HG03457 (cell line): ENCODE results near the gene ENTR1.

Source experiments
- ATAC-seq: cut with Tn5 transposase; IDR thresholded peaks from one replicate; pipeline ENCODE4 v1.9.1; 2021; ENCODE audit warnings: moderate number of reproducible peaks; ENCODE audit not compliant: unreplicated experiment

The ENTR1 gene

GRCh38 chr9:136363106-136363948 is 47.1 kb downstream of the ENTR1 start, which contains the start of gene DNLZ:
TSS of gene DNLZ (minus strand) at chr9:136363744. CDS start at chr9:136363714, 30 bp downstream.
- ATAC-seq, result peak; percentile 55

DNA sequence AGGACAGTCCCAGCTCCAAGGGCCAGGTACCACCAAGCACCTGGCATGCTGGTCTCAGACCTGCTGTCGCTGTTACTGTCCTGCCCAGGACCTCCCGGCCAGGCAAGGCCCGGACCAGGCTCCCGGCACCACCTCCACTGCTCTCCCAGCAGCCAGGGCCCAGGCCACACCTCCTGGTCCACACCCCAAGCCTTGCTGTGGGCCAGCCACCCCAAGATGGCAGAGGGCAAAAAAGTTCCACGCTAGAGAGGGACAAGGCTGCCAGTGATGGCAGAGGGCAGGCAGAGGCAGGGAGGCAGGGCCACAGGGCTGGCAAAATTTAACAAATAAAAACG is 48.0 kb downstream of the ENTR1 start:
- ATAC-seq, result no peak

DNA sequence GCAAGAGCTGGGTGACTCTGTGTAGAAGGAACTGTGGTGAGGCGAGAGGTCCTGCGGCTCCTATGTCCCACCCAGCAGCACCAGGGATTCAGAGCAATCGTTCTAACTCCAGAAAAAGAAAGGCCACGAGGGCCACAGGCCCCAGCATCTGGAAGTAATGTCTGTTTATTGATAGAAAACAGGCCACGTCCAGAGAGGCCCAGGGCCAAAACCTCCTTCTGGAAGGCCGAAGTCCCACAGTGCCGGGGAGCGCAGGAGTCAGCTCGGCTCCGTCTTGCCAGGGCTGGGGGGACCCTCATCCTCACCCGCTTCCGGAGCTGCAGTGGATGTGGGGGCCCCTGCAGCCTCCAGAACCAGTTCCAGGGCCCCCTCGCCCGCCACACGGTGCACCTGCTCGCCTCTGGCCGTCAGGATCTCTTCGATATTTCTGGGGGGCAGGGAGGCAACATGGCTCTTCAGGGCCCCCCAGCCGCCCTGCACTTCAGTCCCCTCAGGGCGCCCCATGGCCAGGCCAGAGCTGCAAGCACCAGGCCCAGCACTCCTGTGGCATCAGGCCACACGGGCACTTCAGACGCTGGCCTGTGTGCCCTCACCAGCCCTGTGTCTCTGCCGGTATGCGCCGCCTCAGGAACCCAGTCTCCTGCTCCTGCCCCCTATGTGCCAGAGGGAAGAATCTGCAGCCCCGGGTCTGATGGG is 48.5 kb downstream of the ENTR1 start:
- ATAC-seq, result no peak

DNA sequence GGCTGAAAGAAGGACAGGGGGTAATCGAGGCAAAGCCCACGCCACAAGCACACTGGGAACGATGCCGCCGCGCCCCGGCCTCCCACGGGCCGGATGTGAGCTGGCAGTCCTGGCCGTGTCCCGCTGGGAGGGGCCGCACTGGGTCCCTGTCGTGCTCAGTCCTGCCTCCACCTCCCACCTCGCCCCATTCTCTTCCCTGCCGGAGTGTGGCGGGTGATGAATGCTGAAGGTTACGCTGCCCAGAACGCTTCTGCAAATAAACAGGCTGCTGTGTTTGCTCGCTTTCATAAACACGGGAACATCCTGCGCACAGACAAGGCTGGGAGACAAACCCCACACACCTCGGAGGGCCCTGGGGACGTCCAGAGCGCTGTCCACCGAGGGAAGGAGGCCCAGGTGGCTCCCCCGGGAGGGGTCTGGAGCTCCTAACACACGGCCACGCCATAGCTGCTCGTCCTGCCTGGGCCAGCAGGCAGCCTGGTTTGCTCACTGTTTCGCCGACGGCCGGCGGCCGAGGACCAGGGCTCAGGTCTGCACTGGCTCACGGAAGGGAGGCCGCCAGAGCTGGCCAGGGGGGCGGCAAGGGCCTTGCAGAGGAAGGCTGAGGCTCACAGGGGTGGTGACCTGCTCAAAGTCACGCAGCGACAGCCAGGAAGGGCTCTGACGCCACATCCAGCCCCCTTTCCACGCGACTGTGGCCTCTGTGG is 49.2 kb downstream of the ENTR1 start:
- ATAC-seq, result no peak

DNA sequence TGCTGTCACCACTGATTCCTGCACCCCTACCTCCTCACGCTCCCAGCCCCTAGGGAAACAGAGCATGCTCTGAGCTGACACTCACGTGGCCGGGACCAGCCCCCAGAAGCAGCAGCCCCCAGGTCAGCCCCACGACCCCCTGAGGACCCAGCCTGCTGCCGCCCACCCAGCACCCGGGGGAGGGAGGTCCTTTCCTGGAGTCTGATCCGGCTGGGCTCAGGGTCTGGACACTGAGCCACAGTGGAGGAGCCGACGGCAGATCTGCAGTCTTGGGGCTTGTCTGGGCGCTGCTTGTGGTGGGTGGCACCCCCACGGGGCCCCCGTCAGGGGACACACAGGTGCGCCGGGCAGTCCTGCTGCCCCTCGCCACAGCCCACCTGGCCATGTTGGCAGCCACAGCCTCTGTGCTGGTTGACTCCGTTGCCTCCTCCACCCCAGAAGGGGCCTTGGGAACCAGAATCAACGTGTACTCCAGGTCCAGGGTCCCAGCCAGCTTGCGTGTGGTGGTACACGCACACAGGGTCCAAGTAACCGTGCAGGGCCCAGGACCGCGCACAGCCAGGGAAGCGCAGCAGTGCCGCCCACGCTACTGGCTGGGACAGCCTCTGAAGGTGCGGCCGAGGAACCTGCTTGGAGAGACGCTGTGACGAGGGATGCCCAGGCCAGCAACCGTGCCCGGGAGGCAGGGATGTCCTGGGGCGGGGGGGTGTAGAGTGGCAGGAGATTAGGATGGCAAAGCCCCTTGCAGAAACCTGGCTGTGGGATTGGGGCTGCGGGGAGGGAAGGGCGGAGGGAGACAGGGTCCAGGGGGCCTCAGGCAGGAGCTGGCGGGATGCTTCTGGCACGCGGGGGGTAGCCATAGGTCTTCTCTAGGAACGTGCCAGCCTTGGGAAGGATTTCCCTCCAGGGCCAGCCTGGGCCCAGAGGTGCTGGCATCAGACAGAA is 50.4 kb downstream of the ENTR1 start:
- no peak for ATAC-seq

- no peak for ATAC-seq
These were observed 51.5 kb downstream of the ENTR1 start for GRCh38 chr9:136358888-136359287.

- ATAC-seq, result no peak
These were observed 52.4 kb downstream of the ENTR1 start for GRCh38 chr9:136358016-136358415.

GRCh38 chr9:136357202-136357725 is 53.1 kb downstream of the ENTR1 start:
- ATAC-seq, result no peak

GRCh38 chr9:136355616-136356557 is 54.5 kb downstream of the ENTR1 start:
- ATAC-seq, result no peak

- no peak for ATAC-seq
These were observed 55.8 kb downstream of the ENTR1 start for GRCh38 chr9:136354592-136355085.

GRCh38 chr9:136353757-136354488 is 56.5 kb downstream of the ENTR1 start:
- no peak for ATAC-seq

GRCh38 chr9:136353088-136353487 is 57.3 kb downstream of the ENTR1 start:
- no peak for ATAC-seq

GRCh38 chr9:136352682-136353081 is 57.7 kb downstream of the ENTR1 start:
- no peak for ATAC-seq
